ENCODE data around the gene PDE11A. TPM values are rescaled to one million over a fixed set of nuclear protein-coding genes. Genes with fewer than 3 reads are reported as not detected.

The PDE11A gene
- total and polyA plus RNA-seq, 2 experiments from 2014 or later = 0.08 to 0.73 TPM

DNA sequence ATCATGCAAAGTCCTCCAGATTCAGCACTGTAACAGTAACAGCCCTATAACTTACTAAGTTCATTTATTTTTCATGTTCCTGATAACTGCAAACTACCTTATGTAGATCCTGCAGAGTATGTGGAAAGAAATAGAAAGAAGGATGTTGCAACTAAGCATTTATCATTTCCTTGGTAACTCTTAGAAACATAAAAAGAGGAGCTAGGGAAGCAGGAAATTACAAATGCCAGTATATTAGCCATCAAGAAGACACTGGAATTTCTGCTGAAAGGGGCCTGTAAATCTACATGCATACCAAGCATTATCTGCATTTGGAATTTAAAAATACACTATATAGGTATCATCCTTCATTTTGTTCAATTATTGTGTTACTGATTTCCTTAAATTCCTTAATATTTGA, 66.8 kb downstream of the PDE11A start (continued):
- TF ChIP-seq, protein P1, sequence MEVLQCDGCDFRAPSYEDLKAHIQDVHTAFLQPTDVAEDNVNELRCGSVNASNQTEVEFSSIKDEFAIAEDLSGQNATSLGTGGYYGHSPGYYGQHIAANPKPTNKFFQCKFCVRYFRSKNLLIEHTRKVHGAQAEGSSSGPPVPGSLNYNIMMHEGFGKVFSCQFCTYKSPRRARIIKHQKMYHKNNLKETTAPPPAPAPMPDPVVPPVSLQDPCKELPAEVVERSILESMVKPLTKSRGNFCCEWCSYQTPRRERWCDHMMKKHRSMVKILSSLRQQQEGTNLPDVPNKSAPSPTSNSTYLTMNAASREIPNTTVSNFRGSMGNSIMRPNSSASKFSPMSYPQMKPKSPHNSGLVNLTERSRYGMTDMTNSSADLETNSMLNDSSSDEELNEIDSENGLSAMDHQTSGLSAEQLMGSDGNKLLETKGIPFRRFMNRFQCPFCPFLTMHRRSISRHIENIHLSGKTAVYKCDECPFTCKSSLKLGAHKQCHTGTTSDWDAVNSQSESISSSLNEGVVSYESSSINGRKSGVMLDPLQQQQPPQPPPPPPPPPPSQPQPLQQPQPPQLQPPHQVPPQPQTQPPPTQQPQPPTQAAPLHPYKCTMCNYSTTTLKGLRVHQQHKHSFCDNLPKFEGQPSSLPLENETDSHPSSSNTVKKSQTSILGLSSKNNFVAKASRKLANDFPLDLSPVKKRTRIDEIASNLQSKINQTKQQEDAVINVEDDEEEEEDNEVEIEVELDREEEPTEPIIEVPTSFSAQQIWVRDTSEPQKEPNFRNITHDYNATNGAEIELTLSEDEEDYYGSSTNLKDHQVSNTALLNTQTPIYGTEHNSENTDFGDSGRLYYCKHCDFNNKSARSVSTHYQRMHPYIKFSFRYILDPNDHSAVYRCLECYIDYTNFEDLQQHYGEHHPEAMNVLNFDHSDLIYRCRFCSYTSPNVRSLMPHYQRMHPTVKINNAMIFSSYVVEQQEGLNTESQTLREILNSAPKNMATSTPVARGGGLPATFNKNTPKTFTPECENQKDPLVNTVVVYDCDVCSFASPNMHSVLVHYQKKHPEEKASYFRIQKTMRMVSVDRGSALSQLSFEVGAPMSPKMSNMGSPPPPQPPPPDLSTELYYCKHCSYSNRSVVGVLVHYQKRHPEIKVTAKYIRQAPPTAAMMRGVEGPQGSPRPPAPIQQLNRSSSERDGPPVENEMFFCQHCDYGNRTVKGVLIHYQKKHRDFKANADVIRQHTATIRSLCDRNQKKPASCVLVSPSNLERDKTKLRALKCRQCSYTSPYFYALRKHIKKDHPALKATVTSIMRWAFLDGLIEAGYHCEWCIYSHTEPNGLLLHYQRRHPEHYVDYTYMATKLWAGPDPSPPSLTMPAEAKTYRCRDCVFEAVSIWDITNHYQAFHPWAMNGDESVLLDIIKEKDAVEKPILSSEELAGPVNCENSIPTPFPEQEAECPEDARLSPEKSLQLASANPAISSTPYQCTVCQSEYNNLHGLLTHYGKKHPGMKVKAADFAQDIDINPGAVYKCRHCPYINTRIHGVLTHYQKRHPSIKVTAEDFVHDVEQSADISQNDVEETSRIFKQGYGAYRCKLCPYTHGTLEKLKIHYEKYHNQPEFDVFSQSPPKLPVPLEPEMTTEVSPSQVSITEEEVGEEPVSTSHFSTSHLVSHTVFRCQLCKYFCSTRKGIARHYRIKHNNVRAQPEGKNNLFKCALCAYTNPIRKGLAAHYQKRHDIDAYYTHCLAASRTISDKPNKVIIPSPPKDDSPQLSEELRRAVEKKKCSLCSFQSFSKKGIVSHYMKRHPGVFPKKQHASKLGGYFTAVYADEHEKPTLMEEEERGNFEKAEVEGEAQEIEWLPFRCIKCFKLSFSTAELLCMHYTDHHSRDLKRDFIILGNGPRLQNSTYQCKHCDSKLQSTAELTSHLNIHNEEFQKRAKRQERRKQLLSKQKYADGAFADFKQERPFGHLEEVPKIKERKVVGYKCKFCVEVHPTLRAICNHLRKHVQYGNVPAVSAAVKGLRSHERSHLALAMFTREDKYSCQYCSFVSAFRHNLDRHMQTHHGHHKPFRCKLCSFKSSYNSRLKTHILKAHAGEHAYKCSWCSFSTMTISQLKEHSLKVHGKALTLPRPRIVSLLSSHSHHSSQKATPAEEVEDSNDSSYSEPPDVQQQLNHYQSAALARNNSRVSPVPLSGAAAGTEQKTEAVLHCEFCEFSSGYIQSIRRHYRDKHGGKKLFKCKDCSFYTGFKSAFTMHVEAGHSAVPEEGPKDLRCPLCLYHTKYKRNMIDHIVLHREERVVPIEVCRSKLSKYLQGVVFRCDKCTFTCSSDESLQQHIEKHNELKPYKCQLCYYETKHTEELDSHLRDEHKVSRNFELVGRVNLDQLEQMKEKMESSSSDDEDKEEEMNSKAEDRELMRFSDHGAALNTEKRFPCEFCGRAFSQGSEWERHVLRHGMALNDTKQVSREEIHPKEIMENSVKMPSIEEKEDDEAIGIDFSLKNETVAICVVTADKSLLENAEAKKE (CRISPR knock-in tag; IDR thresholded peaks at IDR 0.05) = no peak
- TF ChIP-seq STAT1 (IDR thresholded peaks at IDR 0.05; ENCODE audit: unreplicated experiment) (no peak), POLR2AphosphoS5 (IDR thresholded peaks at IDR 0.05; ENCODE audit: low read depth) (no peak), NANOG (IDR thresholded peaks at IDR 0.05; ENCODE audit: borderline replicate concordance) (no peak), JUNB (IDR thresholded peaks at IDR 0.05; ENCODE audit: unreplicated experiment) (no peak)

DNA sequence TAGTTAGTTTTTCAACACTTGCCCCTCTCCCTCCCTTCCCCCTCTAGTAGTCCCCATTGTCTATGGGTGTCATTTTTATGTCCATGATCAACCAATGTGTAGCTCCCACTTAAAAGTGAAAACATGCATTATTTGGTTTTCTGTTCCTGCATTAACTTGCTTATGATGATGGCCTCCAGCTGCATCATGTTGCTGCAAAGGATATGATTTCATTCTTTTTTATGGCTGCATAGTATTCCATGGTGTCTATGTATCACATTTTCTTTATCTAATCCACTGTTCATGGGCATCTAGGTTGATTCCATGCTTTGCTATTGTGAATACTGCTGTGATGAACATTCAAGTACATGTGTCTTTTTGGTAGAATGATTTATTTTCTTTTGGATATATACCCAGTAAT, 70.5 kb downstream of the PDE11A start:
- H3K4me1 ChIP-seq (ENCODE audit: insufficient read depth) = 0 out of 2 replicates have a peak, but pooled peaks cover 2% of the 10 kb centered on the region
- no peaks in the 10 kb centered on the region for H3K36me3 Mint-ChIP-seq (ENCODE audit: low read depth)

More for the DNA sequence above, 70.5 kb downstream of the PDE11A start:
- no peaks in the 10 kb centered on the region for H3K4me1 Mint-ChIP-seq
- no peaks in the 10 kb centered on the region for H3K9me2 ChIP-seq (ENCODE audit: insufficient read depth)
- no peak overlapping the region for H3K27ac Mint-ChIP-seq
- no peaks in the 10 kb centered on the region for H3K79me2 ChIP-seq (replicated peaks; ENCODE audit: insufficient read depth)
- no peak overlapping the region for H3K27ac ChIP-seq (ENCODE audit: low read depth)
- no peak overlapping the region for H3K4me3 ChIP-seq
- peaks cover 2% of the 10 kb centered on the region for H3K27me3 Mint-ChIP-seq (ENCODE audit: insufficient read depth, low read depth, poor library complexity)
- no peaks in the 10 kb centered on the region for H3K36me3 ChIP-seq (ENCODE audit: insufficient read depth)
- ATAC-seq = no peak
- no peaks in the 10 kb centered on the region for H3K27me3 ChIP-seq (ENCODE audit: insufficient read depth)
- TF ChIP-seq, protein P2, sequence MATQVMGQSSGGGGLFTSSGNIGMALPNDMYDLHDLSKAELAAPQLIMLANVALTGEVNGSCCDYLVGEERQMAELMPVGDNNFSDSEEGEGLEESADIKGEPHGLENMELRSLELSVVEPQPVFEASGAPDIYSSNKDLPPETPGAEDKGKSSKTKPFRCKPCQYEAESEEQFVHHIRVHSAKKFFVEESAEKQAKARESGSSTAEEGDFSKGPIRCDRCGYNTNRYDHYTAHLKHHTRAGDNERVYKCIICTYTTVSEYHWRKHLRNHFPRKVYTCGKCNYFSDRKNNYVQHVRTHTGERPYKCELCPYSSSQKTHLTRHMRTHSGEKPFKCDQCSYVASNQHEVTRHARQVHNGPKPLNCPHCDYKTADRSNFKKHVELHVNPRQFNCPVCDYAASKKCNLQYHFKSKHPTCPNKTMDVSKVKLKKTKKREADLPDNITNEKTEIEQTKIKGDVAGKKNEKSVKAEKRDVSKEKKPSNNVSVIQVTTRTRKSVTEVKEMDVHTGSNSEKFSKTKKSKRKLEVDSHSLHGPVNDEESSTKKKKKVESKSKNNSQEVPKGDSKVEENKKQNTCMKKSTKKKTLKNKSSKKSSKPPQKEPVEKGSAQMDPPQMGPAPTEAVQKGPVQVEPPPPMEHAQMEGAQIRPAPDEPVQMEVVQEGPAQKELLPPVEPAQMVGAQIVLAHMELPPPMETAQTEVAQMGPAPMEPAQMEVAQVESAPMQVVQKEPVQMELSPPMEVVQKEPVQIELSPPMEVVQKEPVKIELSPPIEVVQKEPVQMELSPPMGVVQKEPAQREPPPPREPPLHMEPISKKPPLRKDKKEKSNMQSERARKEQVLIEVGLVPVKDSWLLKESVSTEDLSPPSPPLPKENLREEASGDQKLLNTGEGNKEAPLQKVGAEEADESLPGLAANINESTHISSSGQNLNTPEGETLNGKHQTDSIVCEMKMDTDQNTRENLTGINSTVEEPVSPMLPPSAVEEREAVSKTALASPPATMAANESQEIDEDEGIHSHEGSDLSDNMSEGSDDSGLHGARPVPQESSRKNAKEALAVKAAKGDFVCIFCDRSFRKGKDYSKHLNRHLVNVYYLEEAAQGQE (IDR thresholded peaks at IDR 0.05; ENCODE audit: unreplicated experiment) = no peak
- TF ChIP-seq CREB1 (CRISPR knock-in tag; IDR thresholded peaks at IDR 0.05; ENCODE audit: low read depth) = no peak
- no peak for TF ChIP-seq ZNF331 (CRISPR knock-in tag; IDR thresholded peaks at IDR 0.05; ENCODE audit: low read depth)
- no peak for TF ChIP-seq EZH2phosphoT487 (IDR thresholded peaks at IDR 0.05; ENCODE audit: unreplicated experiment)
- no peak for TF ChIP-seq ZNF114 (CRISPR knock-in tag; IDR thresholded peaks at IDR 0.05)
- TF ChIP-seq NANOG (IDR thresholded peaks at IDR 0.05; ENCODE audit: borderline replicate concordance) = no peak
- TF ChIP-seq, protein P3, sequence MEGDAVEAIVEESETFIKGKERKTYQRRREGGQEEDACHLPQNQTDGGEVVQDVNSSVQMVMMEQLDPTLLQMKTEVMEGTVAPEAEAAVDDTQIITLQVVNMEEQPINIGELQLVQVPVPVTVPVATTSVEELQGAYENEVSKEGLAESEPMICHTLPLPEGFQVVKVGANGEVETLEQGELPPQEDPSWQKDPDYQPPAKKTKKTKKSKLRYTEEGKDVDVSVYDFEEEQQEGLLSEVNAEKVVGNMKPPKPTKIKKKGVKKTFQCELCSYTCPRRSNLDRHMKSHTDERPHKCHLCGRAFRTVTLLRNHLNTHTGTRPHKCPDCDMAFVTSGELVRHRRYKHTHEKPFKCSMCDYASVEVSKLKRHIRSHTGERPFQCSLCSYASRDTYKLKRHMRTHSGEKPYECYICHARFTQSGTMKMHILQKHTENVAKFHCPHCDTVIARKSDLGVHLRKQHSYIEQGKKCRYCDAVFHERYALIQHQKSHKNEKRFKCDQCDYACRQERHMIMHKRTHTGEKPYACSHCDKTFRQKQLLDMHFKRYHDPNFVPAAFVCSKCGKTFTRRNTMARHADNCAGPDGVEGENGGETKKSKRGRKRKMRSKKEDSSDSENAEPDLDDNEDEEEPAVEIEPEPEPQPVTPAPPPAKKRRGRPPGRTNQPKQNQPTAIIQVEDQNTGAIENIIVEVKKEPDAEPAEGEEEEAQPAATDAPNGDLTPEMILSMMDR (conservative IDR thresholded peaks at IDR 0.05; ENCODE audit: low read depth in 2 of 2) = no peak
- TF ChIP-seq STAT1 (IDR thresholded peaks at IDR 0.05; ENCODE audit: unreplicated experiment) = no peak
- TF ChIP-seq EZH2 (IDR thresholded peaks at IDR 0.05; ENCODE audit: low read depth, unreplicated experiment) = no peak
- no peaks in the 10 kb centered on the region for H3F3A ChIP-seq (replicated peaks; ENCODE audit: low read depth)
- no peak overlapping the region for H3K4me2 ChIP-seq
- no peaks in the 10 kb centered on the region for H3K9me3 Mint-ChIP-seq
- H4K20me1 ChIP-seq (replicated peaks; ENCODE audit: insufficient read depth) = no peaks in the 10 kb centered on the region
- H3K4me3 Mint-ChIP-seq = no peak overlapping the region
- no peak for DNase-seq (ENCODE audit: low spot score)
- H2AFZ ChIP-seq = no peak overlapping the region
